Fibroblast of villous mesenchyme (primary cell): ENCODE data around the gene MAGI2. TPM values are rescaled to one million over a fixed set of nuclear protein-coding genes. Genes with fewer than 3 reads are reported as not detected.

Source experiments
- DNase-seq: peaks from one replicate; pipeline ENCODE4 v3.0.0-alpha.2; 2010; ENCODE audit warnings: low read depth
- H3K4me3 ChIP-seq: 2 replicates; pipeline ENCODE4 v1.5.1; 2011; ENCODE audit warnings: low read depth, mild to moderate bottlenecking, low read length
- CTCF ChIP-seq: IDR thresholded peaks from 2 replicates; pipeline ENCODE4 v1.5.1; 2012; ENCODE audit warnings: low read depth, mild to moderate bottlenecking, low read length; ENCODE audit not compliant: insufficient read depth
- total RNA-seq: library from RNA; depleted of rRNA; stranded (reverse); fragments of >200 nt; gene quantifications from 2 replicates; pipeline ENCODE4 v1.2.3, GENCODE V29; 2012

Gene MAGI2
- total RNA-seq, 1 donor, result 24.6 TPM

- no peak overlapping the region for H3K4me3 ChIP-seq
- TF ChIP-seq CTCF, result no peak
- DNase-seq, result no peak
These were observed 1381.8 kb downstream of the MAGI2 start for GRCh38 chr7:78071491-78072200.

- H3K4me3 ChIP-seq, result no peak overlapping the region
- TF ChIP-seq CTCF, result no peak
- no peak for DNase-seq
These were observed 1386.9 kb downstream of the MAGI2 start for GRCh38 chr7:78066599-78066998.

GRCh38 chr7:78063758-78064157 lies 1389.7 kb downstream of the MAGI2 start:
- DNase-seq, result no peak

GRCh38 chr7:78062214-78062613 lies 1391.3 kb downstream of the MAGI2 start:
- DNase-seq, result no peak
- TF ChIP-seq CTCF, result no peak
- no peak overlapping the region for H3K4me3 ChIP-seq

More at GRCh38 chr7:78063758-78064157, 1389.7 kb downstream of the MAGI2 start:
- TF ChIP-seq CTCF, result no peak
- H3K4me3 ChIP-seq, result no peak overlapping the region

- H3K4me3 ChIP-seq, result no peak overlapping the region
- no peak for DNase-seq
- TF ChIP-seq CTCF, result no peak
These were observed 1395.9 kb downstream of the MAGI2 start for GRCh38 chr7:78057571-78057970.

- no peak overlapping the region for H3K4me3 ChIP-seq
- DNase-seq, result no peak
- no peak for TF ChIP-seq CTCF
These were observed 1397.9 kb downstream of the MAGI2 start for GRCh38 chr7:78055599-78055998.
